ENCODE data around the gene SCYL2. TPM values are rescaled to one million over a fixed set of nuclear protein-coding genes. Genes with fewer than 3 reads are reported as not detected.

Gene SCYL2
- total and polyA plus RNA-seq, 2 experiments from 2014 or later = 15.0 to 57.5 TPM

DNA sequence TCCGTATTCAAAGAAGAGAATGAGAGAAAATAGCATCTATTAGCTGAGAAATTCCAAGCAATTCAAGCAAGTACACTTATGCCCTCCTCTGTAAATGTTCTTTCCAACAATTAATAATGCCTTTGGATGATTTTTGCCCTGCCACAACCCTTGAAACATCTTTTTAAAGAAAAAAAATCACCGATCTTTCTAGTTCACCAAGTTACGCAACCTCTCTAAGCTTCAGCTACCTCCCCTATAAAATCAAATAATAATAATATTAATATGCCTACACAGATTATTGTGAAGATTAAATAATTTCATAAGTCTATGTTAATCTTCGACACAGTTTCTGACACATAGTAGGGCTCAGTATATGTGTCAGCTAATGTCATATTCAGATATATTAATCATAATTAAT is 19.2 kb upstream of the SCYL2 start (continued):
- TF ChIP-seq, protein P1, sequence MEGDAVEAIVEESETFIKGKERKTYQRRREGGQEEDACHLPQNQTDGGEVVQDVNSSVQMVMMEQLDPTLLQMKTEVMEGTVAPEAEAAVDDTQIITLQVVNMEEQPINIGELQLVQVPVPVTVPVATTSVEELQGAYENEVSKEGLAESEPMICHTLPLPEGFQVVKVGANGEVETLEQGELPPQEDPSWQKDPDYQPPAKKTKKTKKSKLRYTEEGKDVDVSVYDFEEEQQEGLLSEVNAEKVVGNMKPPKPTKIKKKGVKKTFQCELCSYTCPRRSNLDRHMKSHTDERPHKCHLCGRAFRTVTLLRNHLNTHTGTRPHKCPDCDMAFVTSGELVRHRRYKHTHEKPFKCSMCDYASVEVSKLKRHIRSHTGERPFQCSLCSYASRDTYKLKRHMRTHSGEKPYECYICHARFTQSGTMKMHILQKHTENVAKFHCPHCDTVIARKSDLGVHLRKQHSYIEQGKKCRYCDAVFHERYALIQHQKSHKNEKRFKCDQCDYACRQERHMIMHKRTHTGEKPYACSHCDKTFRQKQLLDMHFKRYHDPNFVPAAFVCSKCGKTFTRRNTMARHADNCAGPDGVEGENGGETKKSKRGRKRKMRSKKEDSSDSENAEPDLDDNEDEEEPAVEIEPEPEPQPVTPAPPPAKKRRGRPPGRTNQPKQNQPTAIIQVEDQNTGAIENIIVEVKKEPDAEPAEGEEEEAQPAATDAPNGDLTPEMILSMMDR (conservative IDR thresholded peaks at IDR 0.05; ENCODE audit: low read depth in 2 of 2) = no peak
- TF ChIP-seq POLR2AphosphoS5 (IDR thresholded peaks at IDR 0.05; ENCODE audit: low read depth) = no peak
- TF ChIP-seq, protein P2, sequence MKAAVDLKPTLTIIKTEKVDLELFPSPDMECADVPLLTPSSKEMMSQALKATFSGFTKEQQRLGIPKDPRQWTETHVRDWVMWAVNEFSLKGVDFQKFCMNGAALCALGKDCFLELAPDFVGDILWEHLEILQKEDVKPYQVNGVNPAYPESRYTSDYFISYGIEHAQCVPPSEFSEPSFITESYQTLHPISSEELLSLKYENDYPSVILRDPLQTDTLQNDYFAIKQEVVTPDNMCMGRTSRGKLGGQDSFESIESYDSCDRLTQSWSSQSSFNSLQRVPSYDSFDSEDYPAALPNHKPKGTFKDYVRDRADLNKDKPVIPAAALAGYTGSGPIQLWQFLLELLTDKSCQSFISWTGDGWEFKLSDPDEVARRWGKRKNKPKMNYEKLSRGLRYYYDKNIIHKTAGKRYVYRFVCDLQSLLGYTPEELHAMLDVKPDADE (IDR thresholded peaks at IDR 0.05) = no peak
- no peak for TF ChIP-seq CREB1 (CRISPR knock-in tag; IDR thresholded peaks at IDR 0.05; ENCODE audit: low read depth)
- TF ChIP-seq, protein P3, sequence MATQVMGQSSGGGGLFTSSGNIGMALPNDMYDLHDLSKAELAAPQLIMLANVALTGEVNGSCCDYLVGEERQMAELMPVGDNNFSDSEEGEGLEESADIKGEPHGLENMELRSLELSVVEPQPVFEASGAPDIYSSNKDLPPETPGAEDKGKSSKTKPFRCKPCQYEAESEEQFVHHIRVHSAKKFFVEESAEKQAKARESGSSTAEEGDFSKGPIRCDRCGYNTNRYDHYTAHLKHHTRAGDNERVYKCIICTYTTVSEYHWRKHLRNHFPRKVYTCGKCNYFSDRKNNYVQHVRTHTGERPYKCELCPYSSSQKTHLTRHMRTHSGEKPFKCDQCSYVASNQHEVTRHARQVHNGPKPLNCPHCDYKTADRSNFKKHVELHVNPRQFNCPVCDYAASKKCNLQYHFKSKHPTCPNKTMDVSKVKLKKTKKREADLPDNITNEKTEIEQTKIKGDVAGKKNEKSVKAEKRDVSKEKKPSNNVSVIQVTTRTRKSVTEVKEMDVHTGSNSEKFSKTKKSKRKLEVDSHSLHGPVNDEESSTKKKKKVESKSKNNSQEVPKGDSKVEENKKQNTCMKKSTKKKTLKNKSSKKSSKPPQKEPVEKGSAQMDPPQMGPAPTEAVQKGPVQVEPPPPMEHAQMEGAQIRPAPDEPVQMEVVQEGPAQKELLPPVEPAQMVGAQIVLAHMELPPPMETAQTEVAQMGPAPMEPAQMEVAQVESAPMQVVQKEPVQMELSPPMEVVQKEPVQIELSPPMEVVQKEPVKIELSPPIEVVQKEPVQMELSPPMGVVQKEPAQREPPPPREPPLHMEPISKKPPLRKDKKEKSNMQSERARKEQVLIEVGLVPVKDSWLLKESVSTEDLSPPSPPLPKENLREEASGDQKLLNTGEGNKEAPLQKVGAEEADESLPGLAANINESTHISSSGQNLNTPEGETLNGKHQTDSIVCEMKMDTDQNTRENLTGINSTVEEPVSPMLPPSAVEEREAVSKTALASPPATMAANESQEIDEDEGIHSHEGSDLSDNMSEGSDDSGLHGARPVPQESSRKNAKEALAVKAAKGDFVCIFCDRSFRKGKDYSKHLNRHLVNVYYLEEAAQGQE (IDR thresholded peaks at IDR 0.05; ENCODE audit: unreplicated experiment) = no peak
- no peak for TF ChIP-seq ZNF331 (CRISPR knock-in tag; IDR thresholded peaks at IDR 0.05; ENCODE audit: low read depth)

DNA sequence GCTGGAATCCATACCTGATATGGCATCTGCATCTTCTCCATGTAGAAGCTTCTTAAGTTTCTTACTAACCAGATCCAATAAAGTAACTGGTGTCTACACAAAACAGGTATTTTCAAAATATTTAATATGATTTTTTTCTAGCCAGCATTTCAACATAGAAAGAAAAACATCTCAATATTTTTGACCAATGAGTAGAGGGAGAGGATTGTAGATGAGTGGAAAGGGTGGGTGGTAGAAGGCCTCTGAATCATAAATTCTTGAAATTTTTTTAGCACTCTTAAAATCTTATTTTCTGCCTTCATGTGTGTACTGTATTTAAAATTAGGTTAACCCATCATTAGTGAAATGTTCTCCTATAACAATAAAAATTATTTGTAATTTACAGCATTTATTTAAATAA is 18.1 kb upstream of the SCYL2 start:
- Histone ChIP-seq H4K20me1 (replicated peaks; ENCODE audit: insufficient read depth) (peaks cover 3% of the 10 kb centered on the region; the same call in 1 of the 2 replicates), H3K4me1 (ENCODE audit: insufficient read depth) (no peaks in the 10 kb centered on the region), H2AFZ (no peak overlapping the region), H3K27ac (ENCODE audit: low read depth) (no peak overlapping the region), H3F3A (replicated peaks; ENCODE audit: low read depth) (no peaks in the 10 kb centered on the region), H3K79me2 (replicated peaks; ENCODE audit: insufficient read depth) (no peaks in the 10 kb centered on the region), H3K27me3 (ENCODE audit: insufficient read depth) (no peaks in the 10 kb centered on the region), H3K4me2 (no peak overlapping the region), H3K9me2 (ENCODE audit: insufficient read depth) (no peaks in the 10 kb centered on the region), H3K4me3 (no peak overlapping the region), H3K36me3 (ENCODE audit: insufficient read depth) (no peaks in the 10 kb centered on the region)
- H3K27me3 Mint-ChIP-seq (ENCODE audit: insufficient read depth, low read depth, poor library complexity) = no peaks in the 10 kb centered on the region
- no peaks in the 10 kb centered on the region for H3K9me3 Mint-ChIP-seq
- H3K4me3 Mint-ChIP-seq = no peak overlapping the region
- H3K27ac Mint-ChIP-seq = no peak overlapping the region
- TF ChIP-seq JUNB (IDR thresholded peaks at IDR 0.05; ENCODE audit: unreplicated experiment) = no peak
- TF ChIP-seq CREB1 (CRISPR knock-in tag; IDR thresholded peaks at IDR 0.05; ENCODE audit: low read depth) = no peak
- no peak for TF ChIP-seq EZH2phosphoT487 (IDR thresholded peaks at IDR 0.05; ENCODE audit: unreplicated experiment)
- TF ChIP-seq, protein P1 (conservative IDR thresholded peaks at IDR 0.05; ENCODE audit: low read depth in 2 of 2) = no peak
- TF ChIP-seq POLR2AphosphoS5 (IDR thresholded peaks at IDR 0.05; ENCODE audit: low read depth) = no peak
- TF ChIP-seq ZNF331 (CRISPR knock-in tag; IDR thresholded peaks at IDR 0.05; ENCODE audit: low read depth) = no peak
- no peaks in the 10 kb centered on the region for H3K4me1 Mint-ChIP-seq
- ATAC-seq = no peak
- H3K36me3 Mint-ChIP-seq (ENCODE audit: low read depth) = no peaks in the 10 kb centered on the region
- no peak for DNase-seq (ENCODE audit: low spot score)

All from GM23338 (cell line).